Osteocyte (in vitro differentiated cells): ENCODE results near the gene PLD6. TPM values are rescaled to one million over a fixed set of nuclear protein-coding genes. Genes with fewer than 3 reads are reported as not detected.
A peak's percentile ranks its signal among the peaks of the same experiment; 100 is the strongest.

ENCODE experiments used
- DNase-seq: peaks from one replicate; pipeline ENCODE4 v3.0.0; 2021; ENCODE audit warnings: mixed read lengths; ENCODE audit not compliant: unreplicated experiment; ENCODE audit errors: extremely low spot score
- H3K27ac Mint-ChIP-seq: one replicate; pipeline ENCODE4 v1.8.0; 2021; ENCODE audit warnings: mild to moderate bottlenecking, mixed read lengths; ENCODE audit not compliant: unreplicated experiment
- H3K27me3 Mint-ChIP-seq: one replicate; pipeline ENCODE4 v1.8.0; 2021; ENCODE audit warnings: mixed read lengths; ENCODE audit not compliant: unreplicated experiment
- H3K36me3 Mint-ChIP-seq: one replicate; pipeline ENCODE4 v1.8.0; 2021; ENCODE audit warnings: mixed read lengths; ENCODE audit not compliant: unreplicated experiment
- H3K4me1 Mint-ChIP-seq: one replicate; pipeline ENCODE4 v1.8.0; 2021; ENCODE audit warnings: mixed read lengths; ENCODE audit not compliant: unreplicated experiment
- H3K4me3 Mint-ChIP-seq: one replicate; pipeline ENCODE4 v1.8.0; 2021; ENCODE audit warnings: mild to moderate bottlenecking, moderate library complexity, mixed read lengths; ENCODE audit not compliant: unreplicated experiment
- H3K9me3 Mint-ChIP-seq: one replicate; pipeline ENCODE4 v1.8.0; 2021; ENCODE audit warnings: mixed read lengths; ENCODE audit not compliant: unreplicated experiment
- total RNA-seq: library from RNA; stranded (reverse); gene quantifications from 2 replicates; pipeline ENCODE4 v1.2.1, GENCODE V29; 2021
- TF ChIP-seq, protein P1 (sequence below): fragments of 200-600 bp; sonication (generic); IDR thresholded peaks from 2 replicates; pipeline ENCODE4 v1.5.0; 2021; ENCODE audit warnings: antibody characterized with exemption, mild to moderate bottlenecking, moderate library complexity

The PLD6 gene
- total RNA-seq, 1 donor from 2014 or later: 0.81 TPM

DNA sequence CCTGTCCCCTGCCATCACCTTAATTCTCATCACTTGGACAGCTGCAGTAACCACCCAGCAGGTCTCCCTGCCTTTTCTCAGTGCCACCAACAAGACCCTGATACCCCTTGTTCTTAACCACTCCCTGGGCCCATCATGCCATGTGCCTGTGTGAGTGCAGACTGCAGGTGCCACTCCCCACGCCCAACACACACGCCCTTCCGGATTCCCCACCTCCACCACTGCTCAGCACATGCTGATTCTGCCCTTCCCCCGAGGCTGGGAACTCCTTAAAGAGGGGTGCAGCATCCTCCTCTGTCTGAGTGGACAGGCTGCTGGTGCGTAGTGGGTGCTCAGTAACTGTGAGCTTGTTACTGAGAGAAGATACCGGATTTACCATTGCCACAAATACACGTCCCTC is 52.4 kb downstream of the PLD6 start:
- DNase-seq: no peak
- no peak overlapping the region for H3K4me3 Mint-ChIP-seq
- TF ChIP-seq, protein P1, sequence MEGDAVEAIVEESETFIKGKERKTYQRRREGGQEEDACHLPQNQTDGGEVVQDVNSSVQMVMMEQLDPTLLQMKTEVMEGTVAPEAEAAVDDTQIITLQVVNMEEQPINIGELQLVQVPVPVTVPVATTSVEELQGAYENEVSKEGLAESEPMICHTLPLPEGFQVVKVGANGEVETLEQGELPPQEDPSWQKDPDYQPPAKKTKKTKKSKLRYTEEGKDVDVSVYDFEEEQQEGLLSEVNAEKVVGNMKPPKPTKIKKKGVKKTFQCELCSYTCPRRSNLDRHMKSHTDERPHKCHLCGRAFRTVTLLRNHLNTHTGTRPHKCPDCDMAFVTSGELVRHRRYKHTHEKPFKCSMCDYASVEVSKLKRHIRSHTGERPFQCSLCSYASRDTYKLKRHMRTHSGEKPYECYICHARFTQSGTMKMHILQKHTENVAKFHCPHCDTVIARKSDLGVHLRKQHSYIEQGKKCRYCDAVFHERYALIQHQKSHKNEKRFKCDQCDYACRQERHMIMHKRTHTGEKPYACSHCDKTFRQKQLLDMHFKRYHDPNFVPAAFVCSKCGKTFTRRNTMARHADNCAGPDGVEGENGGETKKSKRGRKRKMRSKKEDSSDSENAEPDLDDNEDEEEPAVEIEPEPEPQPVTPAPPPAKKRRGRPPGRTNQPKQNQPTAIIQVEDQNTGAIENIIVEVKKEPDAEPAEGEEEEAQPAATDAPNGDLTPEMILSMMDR: no peak
- no peaks in the 10 kb centered on the region for H3K9me3 Mint-ChIP-seq
- peaks cover 40% of the 10 kb centered on the region for H3K36me3 Mint-ChIP-seq
- no peaks in the 10 kb centered on the region for H3K27me3 Mint-ChIP-seq
- peaks cover 27% of the 10 kb centered on the region for H3K4me1 Mint-ChIP-seq
- H3K27ac Mint-ChIP-seq: peak overlapping the region; percentile 34

DNA sequence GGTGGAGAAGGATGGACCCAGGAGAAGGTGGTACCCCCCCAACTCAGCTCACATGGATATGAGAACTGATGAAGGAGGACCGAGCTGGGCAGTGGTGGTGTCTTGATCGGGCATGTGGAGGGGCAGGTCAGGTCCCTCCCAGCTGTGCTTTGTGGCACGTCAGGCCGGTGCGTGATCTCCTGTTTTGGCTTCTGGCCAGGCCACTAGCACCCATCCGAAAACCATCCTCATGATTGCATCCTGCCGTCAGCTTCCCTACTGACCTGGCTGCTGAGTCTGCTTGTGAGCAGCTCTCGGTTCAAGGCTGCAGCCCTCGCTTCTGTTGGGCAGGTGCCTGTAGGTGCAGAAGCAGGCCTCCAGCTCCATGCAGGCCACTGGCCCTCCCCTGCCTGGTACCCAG is 53.1 kb downstream of the PLD6 start:
- TF ChIP-seq, protein P1: no peak
- DNase-seq: no peak
- Mint-ChIP-seq H3K36me3 (peaks cover 44% of the 10 kb centered on the region), H3K4me1 (peaks cover 27% of the 10 kb centered on the region), H3K27ac (peak overlapping the region; percentile 34), H3K27me3 (no peaks in the 10 kb centered on the region), H3K9me3 (no peaks in the 10 kb centered on the region), H3K4me3 (no peak overlapping the region)

GRCh38 chr17:17152385-17152784 is 53.7 kb downstream of the PLD6 start:
- TF ChIP-seq, protein P1: no peak
- peaks cover 51% of the 10 kb centered on the region for H3K36me3 Mint-ChIP-seq
- H3K27ac Mint-ChIP-seq: peak overlapping the region; percentile 92
- no peaks in the 10 kb centered on the region for H3K9me3 Mint-ChIP-seq
- no peak for DNase-seq
- H3K4me3 Mint-ChIP-seq: no peak overlapping the region
- no peaks in the 10 kb centered on the region for H3K27me3 Mint-ChIP-seq
- peaks cover 27% of the 10 kb centered on the region for H3K4me1 Mint-ChIP-seq

- Mint-ChIP-seq H3K36me3 (peaks cover 55% of the 10 kb centered on the region), H3K9me3 (no peaks in the 10 kb centered on the region), H3K27ac (peak overlapping the region; percentile 92), H3K27me3 (no peaks in the 10 kb centered on the region), H3K4me3 (no peak overlapping the region), H3K4me1 (peaks cover 27% of the 10 kb centered on the region)
- peak; percentile 90 for DNase-seq
- TF ChIP-seq, protein P1: no peak
Observed at GRCh38 chr17:17151962-17152361, 54.2 kb downstream of the PLD6 start.

DNA sequence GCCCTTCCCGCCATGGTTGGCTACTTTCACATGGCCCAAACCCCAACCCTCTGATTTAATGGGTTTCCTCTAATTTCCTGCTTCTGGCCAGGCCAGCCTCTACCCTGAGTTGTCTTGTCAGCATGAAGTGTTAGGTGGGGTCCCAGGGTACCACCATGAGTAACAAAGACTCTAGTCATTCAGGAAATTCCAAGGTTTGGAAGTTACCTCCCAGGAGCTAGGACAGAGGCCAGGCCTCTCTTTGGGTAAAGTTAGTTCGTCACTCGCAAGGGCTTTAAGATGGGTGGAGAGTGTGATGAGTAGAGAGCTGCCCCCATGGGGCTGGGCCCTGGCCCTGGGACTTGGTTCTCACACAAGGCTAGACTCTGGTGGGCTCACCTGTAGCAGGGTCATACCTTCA is 54.6 kb downstream of the PLD6 start:
- peak overlapping the region; percentile 92 for H3K27ac Mint-ChIP-seq
- DNase-seq: no peak
- H3K27me3 Mint-ChIP-seq: no peaks in the 10 kb centered on the region
- no peak overlapping the region for H3K4me3 Mint-ChIP-seq
- TF ChIP-seq, protein P1: no peak
- H3K4me1 Mint-ChIP-seq: peaks cover 27% of the 10 kb centered on the region
- H3K36me3 Mint-ChIP-seq: peaks cover 56% of the 10 kb centered on the region
- no peaks in the 10 kb centered on the region for H3K9me3 Mint-ChIP-seq
